Astrocyte of the spinal cord (primary cell): ENCODE data around the gene PXDC1.
A peak's percentile ranks its signal among the peaks of the same experiment; 100 is the strongest.

ENCODE experiments used
- DNase-seq: peaks from one replicate; pipeline ENCODE4 v3.0.0; 2011; ENCODE audit warnings: low read depth, low spot score
- H3K4me3 ChIP-seq: 2 replicates; pipeline ENCODE4 v1.5.1; 2011; ENCODE audit warnings: low read depth, mild to moderate bottlenecking, low read length, moderate library complexity
- in situ Hi-C: cut with HindIII; loops from 2 replicates; pipeline ENCODE4 v1.10.0; 2017; ENCODE audit warnings: low sequenced_read_pairs
- TF ChIP-seq, protein P1 (sequence below): IDR thresholded peaks from 2 replicates; pipeline ENCODE4 v1.5.1; 2012; ENCODE audit warnings: low read depth, mild to moderate bottlenecking, low read length, inconsistent platforms

The PXDC1 gene

DNA sequence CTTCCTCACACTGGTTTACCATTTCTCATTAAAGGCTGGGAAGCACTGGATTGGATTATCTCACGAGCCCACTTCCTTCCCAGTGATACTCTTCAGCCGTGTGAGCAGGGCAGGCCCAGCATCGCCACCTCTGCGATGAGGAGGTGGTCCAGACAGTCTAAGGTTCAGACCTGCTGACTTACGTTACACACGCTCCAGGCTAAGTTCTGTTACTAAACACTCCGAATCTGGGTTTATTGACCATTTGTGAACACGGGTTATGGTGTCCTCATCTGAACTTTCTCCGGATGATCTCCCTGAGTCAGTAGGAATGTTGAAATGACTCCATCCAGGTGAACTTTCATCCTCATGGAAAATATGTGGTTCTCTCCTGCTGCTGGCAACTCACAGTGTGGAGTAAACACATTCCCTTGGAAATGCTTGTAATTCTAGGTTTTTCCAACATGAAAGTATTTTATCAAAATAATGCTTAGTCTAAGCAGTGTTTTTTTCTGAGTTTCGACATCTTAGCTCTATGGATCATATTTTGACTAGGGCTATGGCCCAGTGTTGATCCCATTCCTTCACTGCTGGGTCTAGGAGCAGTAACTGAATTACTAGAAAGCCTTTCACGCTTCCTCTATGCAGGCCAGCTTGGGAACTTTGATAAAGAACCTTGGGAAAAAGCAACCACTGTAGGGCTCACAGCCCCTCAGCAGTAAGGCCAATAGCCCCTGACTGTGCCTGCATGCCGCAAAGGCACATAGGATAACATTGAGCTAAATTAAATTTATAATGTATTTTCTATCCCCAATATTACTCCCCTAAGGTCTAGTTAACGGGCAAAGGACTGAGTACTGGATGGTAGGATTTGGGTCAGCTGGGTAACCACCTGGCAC is 37.7 kb upstream of the PXDC1 start:
- TF ChIP-seq, protein P1, sequence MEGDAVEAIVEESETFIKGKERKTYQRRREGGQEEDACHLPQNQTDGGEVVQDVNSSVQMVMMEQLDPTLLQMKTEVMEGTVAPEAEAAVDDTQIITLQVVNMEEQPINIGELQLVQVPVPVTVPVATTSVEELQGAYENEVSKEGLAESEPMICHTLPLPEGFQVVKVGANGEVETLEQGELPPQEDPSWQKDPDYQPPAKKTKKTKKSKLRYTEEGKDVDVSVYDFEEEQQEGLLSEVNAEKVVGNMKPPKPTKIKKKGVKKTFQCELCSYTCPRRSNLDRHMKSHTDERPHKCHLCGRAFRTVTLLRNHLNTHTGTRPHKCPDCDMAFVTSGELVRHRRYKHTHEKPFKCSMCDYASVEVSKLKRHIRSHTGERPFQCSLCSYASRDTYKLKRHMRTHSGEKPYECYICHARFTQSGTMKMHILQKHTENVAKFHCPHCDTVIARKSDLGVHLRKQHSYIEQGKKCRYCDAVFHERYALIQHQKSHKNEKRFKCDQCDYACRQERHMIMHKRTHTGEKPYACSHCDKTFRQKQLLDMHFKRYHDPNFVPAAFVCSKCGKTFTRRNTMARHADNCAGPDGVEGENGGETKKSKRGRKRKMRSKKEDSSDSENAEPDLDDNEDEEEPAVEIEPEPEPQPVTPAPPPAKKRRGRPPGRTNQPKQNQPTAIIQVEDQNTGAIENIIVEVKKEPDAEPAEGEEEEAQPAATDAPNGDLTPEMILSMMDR: no peak
- peak; percentile 62 for DNase-seq
- in situ Hi-C loops: no loop called here
- no peak overlapping the region for H3K4me3 ChIP-seq

DNA sequence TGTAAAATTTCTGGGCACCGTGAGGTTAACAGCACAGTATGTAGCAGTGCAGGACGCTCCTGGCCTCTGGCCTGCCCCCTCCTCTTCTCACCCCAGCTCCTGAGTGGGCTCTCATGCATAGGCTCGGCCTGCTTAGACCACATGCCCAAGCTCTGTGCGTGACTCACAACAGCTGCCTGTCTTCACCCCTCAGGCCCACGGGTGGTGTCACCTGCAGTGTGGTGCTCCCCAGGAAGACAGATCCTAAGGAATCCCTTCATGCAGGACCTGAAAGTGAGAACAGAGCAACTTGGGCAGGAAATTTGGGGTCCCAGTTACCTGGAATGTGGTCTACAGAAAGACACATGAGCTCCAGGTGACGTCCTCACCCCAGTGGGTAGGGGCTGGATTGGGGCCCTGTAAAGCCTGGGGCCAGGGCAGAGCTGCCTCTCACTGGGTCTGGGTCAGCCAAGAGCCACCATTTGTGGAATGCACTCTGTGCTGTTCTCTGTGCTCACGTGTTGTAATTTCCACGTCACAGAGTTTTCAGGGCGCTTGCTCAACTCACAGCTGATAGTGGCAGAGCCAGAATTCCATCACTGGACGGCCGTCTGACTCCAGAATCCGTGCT is 37.0 kb upstream of the PXDC1 start:
- DNase-seq: no peak
- TF ChIP-seq, protein P1: no peak
- in situ Hi-C loops: no loop called here
- no peak overlapping the region for H3K4me3 ChIP-seq

DNA sequence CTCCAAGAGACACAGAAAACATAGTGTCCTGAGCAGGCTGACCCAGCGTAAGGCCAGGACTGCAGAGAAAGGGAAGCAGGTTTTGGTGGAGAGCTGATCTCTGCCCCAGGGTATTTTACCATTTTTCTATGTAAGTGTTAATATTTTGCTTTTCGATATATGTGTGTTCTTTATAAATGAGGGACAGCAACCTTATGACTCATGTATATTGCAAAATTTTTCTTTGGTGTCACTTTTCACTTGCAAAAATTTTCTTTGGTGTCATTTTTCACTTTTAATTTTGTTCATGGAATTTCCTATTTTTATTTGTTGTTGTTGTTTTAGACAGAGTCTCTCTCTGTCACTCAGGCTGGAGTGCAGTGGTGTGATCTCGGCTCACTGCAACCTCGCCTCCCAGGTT is 34.6 kb upstream of the PXDC1 start:
- in situ Hi-C loops: no loop called here
- TF ChIP-seq, protein P1: no peak
- DNase-seq: no peak
- no peak overlapping the region for H3K4me3 ChIP-seq

DNA sequence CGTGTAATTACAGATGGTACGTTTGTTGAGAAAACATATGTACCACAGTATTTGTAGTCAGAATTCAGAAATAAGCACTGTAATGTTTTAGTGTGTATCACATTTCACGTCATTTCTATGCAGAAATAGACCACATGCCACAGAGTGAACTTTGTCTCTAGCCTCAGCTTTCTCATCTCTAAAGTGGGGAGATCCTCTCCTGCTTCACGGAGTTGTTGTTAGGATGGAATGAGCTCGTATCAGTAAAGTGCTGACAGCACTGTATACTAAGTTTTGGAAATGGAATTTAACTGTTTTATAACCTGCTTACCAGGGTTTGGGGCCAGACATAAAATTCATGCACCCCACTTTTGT is 34.2 kb upstream of the PXDC1 start:
- TF ChIP-seq, protein P1: no peak
- H3K4me3 ChIP-seq: no peak overlapping the region
- DNase-seq: no peak
- in situ Hi-C loops: no loop called here

DNA sequence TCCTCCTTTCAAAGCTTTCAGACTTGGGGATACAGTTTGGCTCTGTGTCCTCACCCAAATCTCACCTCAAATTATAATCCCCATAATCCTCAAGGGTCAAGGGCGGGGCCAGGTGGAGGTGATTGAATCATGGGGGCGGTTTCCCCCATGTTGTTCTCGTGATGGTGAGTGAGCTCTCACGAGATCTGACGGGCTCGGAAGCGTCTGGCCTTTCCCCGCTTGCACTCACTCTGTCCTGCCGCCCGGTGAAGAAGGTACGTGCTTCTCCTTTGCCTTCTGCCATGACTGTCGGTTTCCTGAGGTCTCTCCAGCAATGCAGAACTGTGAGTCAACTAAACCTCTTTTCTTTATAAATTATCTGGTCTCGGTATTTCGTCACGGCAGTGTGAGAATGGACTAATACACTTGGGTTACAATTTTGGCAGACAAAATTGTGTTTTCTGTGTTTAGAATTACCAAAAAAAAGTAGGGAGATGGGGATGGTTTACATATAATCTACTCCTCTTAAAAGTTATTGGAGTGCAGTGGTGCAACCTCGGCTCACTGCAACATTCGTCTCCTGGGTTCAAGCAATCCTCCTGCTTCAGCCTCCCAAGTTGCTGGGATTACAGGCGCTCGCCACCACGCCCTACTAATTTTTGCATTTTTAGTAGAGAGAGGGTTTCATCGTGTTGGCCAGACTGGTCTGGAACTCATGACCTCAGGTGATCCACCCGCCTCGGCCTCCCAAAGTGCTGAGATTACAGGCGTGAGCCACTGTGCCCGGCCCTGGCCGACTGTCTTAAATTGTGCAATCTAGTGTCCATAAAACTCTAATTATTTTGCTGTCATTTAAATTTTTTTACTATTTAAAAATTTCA is 33.6 kb upstream of the PXDC1 start:
- TF ChIP-seq, protein P1: no peak
- DNase-seq: no peak
- in situ Hi-C loops: no loop called here
- no peak overlapping the region for H3K4me3 ChIP-seq

DNA sequence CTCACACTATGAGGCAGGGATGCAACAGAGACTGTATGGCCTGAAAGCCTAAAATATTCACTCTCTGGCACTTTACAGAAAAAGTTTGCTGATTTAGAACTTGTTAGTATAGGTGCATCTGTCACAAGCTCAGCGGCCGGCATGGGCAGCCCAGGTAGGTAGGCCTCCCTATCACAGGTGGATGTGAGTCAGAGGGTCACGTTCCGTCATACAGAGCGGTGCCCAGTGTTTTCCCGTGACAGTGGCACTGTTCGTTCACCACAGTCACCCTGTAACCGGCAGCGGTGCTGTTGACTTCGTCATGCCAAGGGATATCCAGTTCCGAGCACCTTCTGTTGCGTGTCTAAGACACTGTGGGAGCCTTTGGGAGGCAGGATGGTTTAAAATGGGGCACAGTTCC is 32.9 kb upstream of the PXDC1 start:
- DNase-seq: no peak
- no peak overlapping the region for H3K4me3 ChIP-seq
- TF ChIP-seq, protein P1: no peak
- in situ Hi-C loops: no loop called here
